Skeletal muscle satellite cell (primary cell): ENCODE measurements around the gene AK2.
"Not testable (repeated sequence)": the region's sequence is repeated elsewhere in the genome, so short reads cannot be mapped to it uniquely, and the experiment has no call there.

Source experiments
- H3K27me3 ChIP-seq: 2 replicates; pipeline ENCODE4 v1.7.0; 2013; ENCODE audit warnings: low read length; ENCODE audit not compliant: control insufficient read depth, insufficient read depth
- H3K36me3 ChIP-seq: 2 replicates; pipeline ENCODE4 v1.7.0; 2013; ENCODE audit warnings: mild to moderate bottlenecking, control low read depth, low read length; ENCODE audit not compliant: insufficient read depth
- H3K4me1 ChIP-seq: 2 replicates; pipeline ENCODE4 v1.7.0; 2013; ENCODE audit warnings: low read length; ENCODE audit not compliant: control insufficient read depth, insufficient read depth
- H3K4me2 ChIP-seq: 2 replicates; pipeline ENCODE4 v1.7.0; 2013; ENCODE audit warnings: mild to moderate bottlenecking, low read length
- H3K4me3 ChIP-seq: 2 replicates; pipeline ENCODE4 v1.7.0; 2013; ENCODE audit warnings: low read length
- H3K9ac ChIP-seq: 2 replicates; pipeline ENCODE4 v1.7.0; 2013; ENCODE audit warnings: mild to moderate bottlenecking, low read depth, low read length, moderate library complexity
- H3K9me3 ChIP-seq: replicated peaks from 2 replicates; pipeline ENCODE4 v1.7.0; 2013; ENCODE audit warnings: mild to moderate bottlenecking, control low read depth, low read length

Gene AK2

GRCh38 chr1:33070628-33071027, 33.9 kb upstream of the AK2 start:
- Histone ChIP-seq H3K4me3 (no peak overlapping the region), H3K36me3 (no peaks in the 10 kb centered on the region), H3K4me2 (no peak overlapping the region), H3K27me3 (peaks cover 4% of the 10 kb centered on the region), H3K9me3 (no peaks in the 10 kb centered on the region), H3K9ac (no peak overlapping the region), H3K4me1 (peaks cover 10% of the 10 kb centered on the region)

- H3K4me3 ChIP-seq, H3K36me3 ChIP-seq, H3K27me3 ChIP-seq, H3K9ac ChIP-seq, H3K4me1 ChIP-seq, H3K4me2 ChIP-seq: not testable (repeated sequence)
- peaks cover 11% of the 10 kb centered on the region for H3K9me3 ChIP-seq
Observed at GRCh38 chr1:33068108-33068507, 31.4 kb upstream of the AK2 start.

GRCh38 chr1:33066477-33066876, 29.8 kb upstream of the AK2 start:
- H3K9me3 ChIP-seq = peaks cover 19% of the 10 kb centered on the region
- not testable (repeated sequence) for H3K36me3 ChIP-seq, H3K4me3 ChIP-seq

GRCh38 chr1:33065301-33065700, 28.6 kb upstream of the AK2 start:
- H3K4me3 ChIP-seq = no peak overlapping the region
- H3K36me3 ChIP-seq = no peaks in the 10 kb centered on the region
- H3K27me3 ChIP-seq = no peaks in the 10 kb centered on the region
- H3K9ac ChIP-seq = no peak overlapping the region
- no peak overlapping the region for H3K4me2 ChIP-seq
- peaks cover 19% of the 10 kb centered on the region for H3K9me3 ChIP-seq
- peaks cover 11% of the 10 kb centered on the region for H3K4me1 ChIP-seq

More at GRCh38 chr1:33066477-33066876, 29.8 kb upstream of the AK2 start:
- H3K27me3 ChIP-seq, H3K4me2 ChIP-seq, H3K4me1 ChIP-seq, H3K9ac ChIP-seq: not testable (repeated sequence)

DNA sequence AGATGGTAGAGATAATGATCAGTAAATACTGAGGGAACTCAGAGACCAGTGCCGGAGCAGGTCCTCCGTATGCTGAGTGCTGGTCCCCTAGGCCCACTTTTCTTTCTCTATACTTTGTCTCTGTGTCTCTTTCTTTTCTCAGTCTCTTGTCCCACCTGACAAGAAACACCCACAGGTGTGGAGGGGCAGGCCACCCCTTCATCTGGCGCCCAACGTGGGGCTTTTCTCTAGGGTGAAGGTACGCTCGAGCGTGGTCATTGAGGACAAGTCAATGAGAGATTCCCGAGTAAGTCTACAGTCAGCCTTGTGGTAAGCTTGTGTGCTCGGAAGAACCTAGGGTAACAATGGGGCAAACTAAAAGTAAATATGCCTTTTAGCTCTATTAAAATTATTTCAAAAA, 27.6 kb upstream of the AK2 start:
- not testable (repeated sequence) for H3K27me3 ChIP-seq, H3K9ac ChIP-seq, H3K4me2 ChIP-seq, H3K4me3 ChIP-seq, H3K36me3 ChIP-seq
- Histone ChIP-seq H3K9me3 (peaks cover 19% of the 10 kb centered on the region), H3K4me1 (peaks cover 16% of the 10 kb centered on the region)

- peaks cover 19% of the 10 kb centered on the region for H3K9me3 ChIP-seq
- no peaks in the 10 kb centered on the region for H3K36me3 ChIP-seq
- H3K4me1 ChIP-seq = peaks cover 12% of the 10 kb centered on the region
- H3K27me3 ChIP-seq = peaks cover 7% of the 10 kb centered on the region
- H3K4me3 ChIP-seq = no peak overlapping the region
- no peak overlapping the region for H3K4me2 ChIP-seq
- H3K9ac ChIP-seq = no peak overlapping the region
Observed at GRCh38 chr1:33061834-33062233, 25.2 kb upstream of the AK2 start.

- peak overlapping the region; percentile 5 for H3K9ac ChIP-seq
- peaks cover 7% of the 10 kb centered on the region for H3K27me3 ChIP-seq
- H3K36me3 ChIP-seq = no peaks in the 10 kb centered on the region
Observed at GRCh38 chr1:33060579-33061083, 23.9 kb upstream of the AK2 start.

GRCh38 chr1:33057095-33057494, 20.4 kb upstream of the AK2 start:
- no peaks in the 10 kb centered on the region for H3K9me3 ChIP-seq
- H3K9ac ChIP-seq = no peak overlapping the region
- no peak overlapping the region for H3K4me2 ChIP-seq
- H3K4me3 ChIP-seq = no peak overlapping the region
- H3K36me3 ChIP-seq = no peaks in the 10 kb centered on the region
- peaks cover 12% of the 10 kb centered on the region for H3K4me1 ChIP-seq
- H3K27me3 ChIP-seq = peaks cover 7% of the 10 kb centered on the region

More at GRCh38 chr1:33060579-33061083, 23.9 kb upstream of the AK2 start:
- Histone ChIP-seq H3K9me3 (peaks cover 19% of the 10 kb centered on the region), H3K4me3 (no peak overlapping the region), H3K4me2 (no peak overlapping the region), H3K4me1 (peaks cover 12% of the 10 kb centered on the region)

DNA sequence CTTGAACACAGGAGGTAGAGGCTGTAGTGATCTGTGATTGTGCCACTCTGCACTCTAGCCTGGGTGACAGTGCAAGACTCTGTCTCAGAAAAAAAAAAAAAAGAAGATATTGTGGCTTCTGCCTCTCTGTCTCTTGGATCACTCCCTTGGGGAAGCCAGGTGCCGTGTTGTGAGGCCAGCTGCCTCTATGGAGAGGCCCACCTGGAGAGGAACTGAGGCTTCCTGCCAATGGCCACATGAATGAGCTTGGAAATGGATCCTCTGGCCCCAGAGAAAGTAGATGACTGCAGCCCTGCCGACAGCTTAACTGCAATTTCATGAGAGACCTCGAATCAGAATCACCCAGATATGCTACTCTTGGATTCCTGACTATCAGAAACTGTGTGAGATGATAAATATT, 19.7 kb upstream of the AK2 start:
- Histone ChIP-seq H3K4me1 (peaks cover 12% of the 10 kb centered on the region), H3K4me3 (no peak overlapping the region), H3K9ac (no peak overlapping the region), H3K9me3 (no peaks in the 10 kb centered on the region), H3K27me3 (peaks cover 7% of the 10 kb centered on the region), H3K4me2 (no peak overlapping the region), H3K36me3 (no peaks in the 10 kb centered on the region)

DNA sequence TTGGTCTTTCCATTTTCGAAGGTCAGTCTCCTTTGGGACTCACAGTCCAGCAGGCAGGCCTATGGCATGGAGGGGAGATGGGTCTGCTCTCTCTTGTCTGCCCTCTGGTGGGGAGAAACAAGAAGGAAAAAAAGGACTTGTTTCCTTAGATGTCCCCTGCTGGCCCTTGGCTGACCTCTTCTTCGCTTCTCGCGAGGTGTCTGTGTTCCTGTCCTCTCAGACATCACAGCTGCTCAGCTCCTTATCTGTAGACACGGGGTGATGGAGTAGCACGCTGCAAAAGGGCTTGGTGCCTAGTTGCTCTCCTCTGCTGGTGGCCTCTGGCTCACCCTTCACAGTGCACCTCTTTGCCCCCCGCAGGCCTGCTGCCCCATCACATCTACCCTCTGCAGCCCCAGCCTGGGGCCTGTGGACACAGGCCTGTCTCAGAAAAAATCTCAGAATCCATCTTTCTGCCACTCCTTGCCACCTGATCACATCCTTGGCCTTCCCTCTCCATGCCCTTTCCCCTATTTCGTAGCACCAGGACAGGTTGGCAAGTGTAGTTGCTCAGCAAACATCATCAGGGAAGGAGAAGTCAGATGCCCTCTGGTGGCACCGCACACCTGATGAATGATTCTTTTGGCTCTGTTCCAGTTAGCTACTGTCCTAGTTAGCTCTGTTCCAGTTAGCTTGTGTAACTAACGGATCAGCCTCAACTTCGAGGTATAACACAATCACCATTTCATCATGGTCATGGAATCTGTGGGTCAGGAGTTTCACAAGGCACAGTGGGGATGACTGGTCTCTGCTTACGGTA, 18.7 kb upstream of the AK2 start:
- no peak overlapping the region for H3K4me2 ChIP-seq
- peaks cover 10% of the 10 kb centered on the region for H3K4me1 ChIP-seq
- no peak overlapping the region for H3K4me3 ChIP-seq
- peaks cover 7% of the 10 kb centered on the region for H3K27me3 ChIP-seq
- no peak overlapping the region for H3K9ac ChIP-seq
- no peaks in the 10 kb centered on the region for H3K9me3 ChIP-seq
- no peaks in the 10 kb centered on the region for H3K36me3 ChIP-seq

GRCh38 chr1:33050221-33051076, 13.8 kb upstream of the AK2 start:
- peaks cover 20% of the 10 kb centered on the region for H3K4me1 ChIP-seq

More at GRCh38 chr1:33050221-33051076, 13.8 kb upstream of the AK2 start:
- Histone ChIP-seq H3K4me2 (peak overlapping the region; percentile 69), H3K36me3 (no peaks in the 10 kb centered on the region), H3K4me3 (peak overlapping the region; percentile 33), H3K27me3 (no peaks in the 10 kb centered on the region), H3K9ac (peak overlapping the region; percentile 57), H3K9me3 (no peaks in the 10 kb centered on the region)
